GM23338 (cell line): ENCODE measurements around the gene ATG9B. TPM values are rescaled to one million over a fixed set of nuclear protein-coding genes. Genes with fewer than 3 reads are reported as not detected.

ENCODE experiments used
- ATAC-seq: fragments of 200-7000 bp; cut with Tn5 transposase; 3 replicates; pipeline ENCODE4 v1.9.1; 2020
- DNase-seq: peaks from one replicate; pipeline ENCODE4 v3.0.0-alpha.2; 2015; ENCODE audit warnings: low spot score
- H2AFZ ChIP-seq: fragments of 200-600 bp; sonication (generic); 2 replicates; pipeline ENCODE4 v1.8.0; 2016; ENCODE audit warnings: antibody characterized with exemption, mild to moderate bottlenecking, moderate library complexity
- H3F3A ChIP-seq: fragments of 200-600 bp; sonication (generic); replicated peaks from 2 replicates; pipeline ENCODE4 v1.8.0; 2017; ENCODE audit warnings: antibody characterized with exemption, mixed run types, low read depth
- H3K27ac ChIP-seq: fragments of 200-600 bp; sonication (generic); 2 replicates; pipeline ENCODE4 v1.6.1; 2016; ENCODE audit warnings: low read depth
- H3K27me3 ChIP-seq: fragments of 200-600 bp; sonication (generic); 2 replicates; pipeline ENCODE4 v1.8.0; 2016; ENCODE audit warnings: mild to moderate bottlenecking, mixed run types, moderate library complexity; ENCODE audit not compliant: insufficient read depth
- H3K36me3 ChIP-seq: fragments of 200-600 bp; sonication (generic); 2 replicates; pipeline ENCODE4 v1.8.0; 2016; ENCODE audit warnings: mild to moderate bottlenecking; ENCODE audit not compliant: insufficient read depth
- H3K4me1 ChIP-seq: fragments of 200-600 bp; sonication (generic); 2 replicates; pipeline ENCODE4 v1.8.0; 2016; ENCODE audit warnings: mild to moderate bottlenecking, moderate library complexity; ENCODE audit not compliant: insufficient read depth
- H3K4me2 ChIP-seq: fragments of 200-600 bp; sonication (generic); 2 replicates; pipeline ENCODE4 v1.7.1; 2017; ENCODE audit warnings: mixed run types
- H3K4me3 ChIP-seq: fragments of 200-600 bp; sonication (generic); 2 replicates; pipeline ENCODE4 v1.6.1; 2016; ENCODE audit warnings: mixed run types
- H3K79me2 ChIP-seq: fragments of 200-600 bp; sonication (generic); replicated peaks from 2 replicates; pipeline ENCODE4 v1.8.0; 2017; ENCODE audit warnings: mild to moderate bottlenecking; ENCODE audit not compliant: insufficient read depth
- H3K9me2 ChIP-seq: fragments of 200-600 bp; sonication (generic); 2 replicates; pipeline ENCODE4 v1.8.0; 2017; ENCODE audit not compliant: insufficient read depth
- H4K20me1 ChIP-seq: fragments of 200-600 bp; sonication (generic); replicated peaks from 2 replicates; pipeline ENCODE4 v1.8.0; 2017; ENCODE audit warnings: mild to moderate bottlenecking; ENCODE audit not compliant: insufficient read depth
- H3K27ac Mint-ChIP-seq: 2 replicates; pipeline ENCODE4 v1.8.0; 2020; ENCODE audit warnings: inconsistent platforms, mild to moderate bottlenecking, moderate library complexity, mixed read lengths
- H3K27me3 Mint-ChIP-seq: 3 replicates; pipeline ENCODE4 v1.8.0; 2022; ENCODE audit warnings: low read depth, mild to moderate bottlenecking, moderate library complexity, mixed read lengths, inconsistent platforms; ENCODE audit not compliant: insufficient read depth, poor library complexity
- H3K36me3 Mint-ChIP-seq: 3 replicates; pipeline ENCODE4 v1.8.0; 2021; ENCODE audit warnings: low read depth, mild to moderate bottlenecking, inconsistent platforms, moderate library complexity, mixed read lengths
- H3K4me1 Mint-ChIP-seq: 3 replicates; pipeline ENCODE4 v1.8.0; 2020; ENCODE audit warnings: mild to moderate bottlenecking, inconsistent platforms, mixed read lengths
- H3K4me3 Mint-ChIP-seq: 3 replicates; pipeline ENCODE4 v1.8.0; 2021; ENCODE audit warnings: moderate library complexity, mild to moderate bottlenecking, inconsistent platforms, mixed read lengths
- H3K9me3 Mint-ChIP-seq: 3 replicates; pipeline ENCODE4 v1.8.0; 2020; ENCODE audit warnings: moderate library complexity, mild to moderate bottlenecking, inconsistent platforms, mixed read lengths
- EZH2 ChIP-seq: fragments of 200-600 bp; sonication (generic); IDR thresholded peaks from one replicate; pipeline ENCODE4 v1.8.0; 2017; ENCODE audit warnings: antibody characterized with exemption, mild to moderate bottlenecking, low read depth; ENCODE audit not compliant: unreplicated experiment
- EZH2phosphoT487 ChIP-seq: fragments of 200-600 bp; sonication (generic); IDR thresholded peaks from one replicate; pipeline ENCODE4 v1.8.1; 2018; ENCODE audit warnings: antibody characterized with exemption; ENCODE audit not compliant: unreplicated experiment
- NANOG ChIP-seq: IDR thresholded peaks from 2 replicates; pipeline ENCODE4 v1.6.1; 2016; ENCODE audit warnings: antibody characterized with exemption, borderline replicate concordance
- STAT1 ChIP-seq: IDR thresholded peaks from one replicate; pipeline ENCODE4 v1.6.1; 2016; ENCODE audit warnings: antibody characterized with exemption; ENCODE audit not compliant: unreplicated experiment
- ZNF114 ChIP-seq: fragments of 250-450 bp; sonication (Bioruptor Pico); IDR thresholded peaks from 2 replicates; pipeline ENCODE4 v1.5.0; 2020; ENCODE audit warnings: mild to moderate bottlenecking, moderate library complexity
- polyA plus RNA-seq: library from polyadenylated mRNA; unstranded; fragments of >200 nt; fragmentation: Nextera tagmentation; extraction: Ambion mirVana; gene quantifications from 2 replicates; pipeline ENCODE4 v1.2.1, GENCODE V29; 2016
- total RNA-seq: library from RNA; depleted of rRNA; stranded (reverse); fragments of >200 nt; shearing (Covaris generic); gene quantifications from 2 replicates; pipeline ENCODE4 v1.2.3, GENCODE V29; 2014
- TF ChIP-seq, protein P1 (sequence below): IDR thresholded peaks from 2 replicates; pipeline ENCODE4 v1.6.1; 2016; ENCODE audit warnings: antibody characterized with exemption
- TF ChIP-seq, protein P2 (sequence below), 2 experiments: fragments of 200-600 bp in 1 of 2; sonication (generic) in 1 of 2; conservative IDR thresholded peaks; 2 replicates each; pipeline versions ENCODE4 v1.5.1 to v1.6.1; 2016 to 2017; ENCODE audit warnings: antibody characterized with exemption in 2 of 2, low read depth in 2 of 2, mild to moderate bottlenecking in 2 of 2, moderate library complexity in 1 of 2
- TF ChIP-seq, protein P3 (sequence below): fragments of 250-450 bp; sonication (Bioruptor Pico); IDR thresholded peaks from 2 replicates; pipeline ENCODE4 v1.5.0; 2020; ENCODE audit warnings: mild to moderate bottlenecking, moderate library complexity

ATG9B gene
- total and polyA plus RNA-seq, 2 experiments from 2014 or later, result 1.2 to 3.4 TPM

DNA sequence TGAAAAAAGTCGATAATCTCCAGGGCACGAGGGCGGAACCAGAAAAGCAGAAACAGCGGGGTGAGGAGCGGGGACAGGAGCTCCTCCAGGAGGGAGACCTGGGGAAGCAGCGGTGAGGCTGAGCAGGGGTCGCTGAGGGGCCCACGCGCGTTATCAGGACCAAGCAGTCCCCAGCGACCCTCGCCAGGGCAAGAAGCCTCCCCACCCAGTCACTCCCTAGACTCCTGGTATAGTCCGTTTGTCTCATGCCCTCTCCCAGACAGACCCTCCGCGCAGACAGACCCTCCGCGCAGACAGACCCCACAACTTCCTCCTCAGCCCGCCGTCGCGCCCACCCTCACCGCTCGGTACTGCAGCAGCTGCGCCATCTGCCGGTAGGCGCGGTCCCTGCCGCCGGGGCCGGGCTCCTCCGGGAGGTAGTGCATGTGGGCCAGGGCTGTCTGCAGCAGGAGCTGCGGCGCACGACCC lies 6.3 kb downstream of the ATG9B start (continued):
- no peak for TF ChIP-seq EZH2phosphoT487
- TF ChIP-seq, protein P1, sequence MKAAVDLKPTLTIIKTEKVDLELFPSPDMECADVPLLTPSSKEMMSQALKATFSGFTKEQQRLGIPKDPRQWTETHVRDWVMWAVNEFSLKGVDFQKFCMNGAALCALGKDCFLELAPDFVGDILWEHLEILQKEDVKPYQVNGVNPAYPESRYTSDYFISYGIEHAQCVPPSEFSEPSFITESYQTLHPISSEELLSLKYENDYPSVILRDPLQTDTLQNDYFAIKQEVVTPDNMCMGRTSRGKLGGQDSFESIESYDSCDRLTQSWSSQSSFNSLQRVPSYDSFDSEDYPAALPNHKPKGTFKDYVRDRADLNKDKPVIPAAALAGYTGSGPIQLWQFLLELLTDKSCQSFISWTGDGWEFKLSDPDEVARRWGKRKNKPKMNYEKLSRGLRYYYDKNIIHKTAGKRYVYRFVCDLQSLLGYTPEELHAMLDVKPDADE, result no peak
- peak; percentile 6 for TF ChIP-seq EZH2
- no peak for TF ChIP-seq ZNF114
- TF ChIP-seq, protein P2, sequence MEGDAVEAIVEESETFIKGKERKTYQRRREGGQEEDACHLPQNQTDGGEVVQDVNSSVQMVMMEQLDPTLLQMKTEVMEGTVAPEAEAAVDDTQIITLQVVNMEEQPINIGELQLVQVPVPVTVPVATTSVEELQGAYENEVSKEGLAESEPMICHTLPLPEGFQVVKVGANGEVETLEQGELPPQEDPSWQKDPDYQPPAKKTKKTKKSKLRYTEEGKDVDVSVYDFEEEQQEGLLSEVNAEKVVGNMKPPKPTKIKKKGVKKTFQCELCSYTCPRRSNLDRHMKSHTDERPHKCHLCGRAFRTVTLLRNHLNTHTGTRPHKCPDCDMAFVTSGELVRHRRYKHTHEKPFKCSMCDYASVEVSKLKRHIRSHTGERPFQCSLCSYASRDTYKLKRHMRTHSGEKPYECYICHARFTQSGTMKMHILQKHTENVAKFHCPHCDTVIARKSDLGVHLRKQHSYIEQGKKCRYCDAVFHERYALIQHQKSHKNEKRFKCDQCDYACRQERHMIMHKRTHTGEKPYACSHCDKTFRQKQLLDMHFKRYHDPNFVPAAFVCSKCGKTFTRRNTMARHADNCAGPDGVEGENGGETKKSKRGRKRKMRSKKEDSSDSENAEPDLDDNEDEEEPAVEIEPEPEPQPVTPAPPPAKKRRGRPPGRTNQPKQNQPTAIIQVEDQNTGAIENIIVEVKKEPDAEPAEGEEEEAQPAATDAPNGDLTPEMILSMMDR (conservative IDR thresholded peaks at IDR 0.05; ENCODE audit: low read depth in 2 of 2), result peak; percentile 88 to 98
- no peak for TF ChIP-seq STAT1

DNA sequence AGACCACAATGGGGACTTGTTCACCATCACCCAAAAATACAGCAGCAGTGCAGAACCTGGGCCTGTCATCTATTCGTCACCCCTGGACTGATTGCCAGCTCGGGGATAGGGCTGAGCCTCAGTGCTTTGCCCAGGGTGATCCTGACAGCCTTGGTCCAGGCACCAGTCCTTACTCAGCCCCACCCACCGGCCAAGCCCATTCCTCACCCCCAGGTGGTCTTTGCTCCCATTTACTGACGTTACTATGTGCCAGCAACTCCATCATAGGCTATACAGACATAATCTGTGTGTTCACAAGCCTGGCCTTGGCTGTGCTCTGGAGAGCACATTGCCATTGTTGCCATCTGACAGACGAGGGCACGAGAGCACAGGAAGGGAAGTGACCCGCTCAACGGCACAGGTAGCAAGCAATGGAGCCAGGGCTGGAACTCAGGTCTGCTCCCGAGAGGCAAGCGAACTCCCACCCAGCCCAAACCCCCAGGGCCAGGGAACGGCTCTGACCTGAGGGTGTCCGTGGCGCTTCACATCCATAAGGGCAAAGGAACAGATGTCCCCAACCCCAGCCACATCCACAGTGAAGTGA lies 6.8 kb downstream of the ATG9B start:
- TF ChIP-seq NANOG (no peak), ZNF114 (no peak)
- TF ChIP-seq, protein P2 (conservative IDR thresholded peaks at IDR 0.05; ENCODE audit: low read depth in 2 of 2), result no peak
- TF ChIP-seq, protein P3, sequence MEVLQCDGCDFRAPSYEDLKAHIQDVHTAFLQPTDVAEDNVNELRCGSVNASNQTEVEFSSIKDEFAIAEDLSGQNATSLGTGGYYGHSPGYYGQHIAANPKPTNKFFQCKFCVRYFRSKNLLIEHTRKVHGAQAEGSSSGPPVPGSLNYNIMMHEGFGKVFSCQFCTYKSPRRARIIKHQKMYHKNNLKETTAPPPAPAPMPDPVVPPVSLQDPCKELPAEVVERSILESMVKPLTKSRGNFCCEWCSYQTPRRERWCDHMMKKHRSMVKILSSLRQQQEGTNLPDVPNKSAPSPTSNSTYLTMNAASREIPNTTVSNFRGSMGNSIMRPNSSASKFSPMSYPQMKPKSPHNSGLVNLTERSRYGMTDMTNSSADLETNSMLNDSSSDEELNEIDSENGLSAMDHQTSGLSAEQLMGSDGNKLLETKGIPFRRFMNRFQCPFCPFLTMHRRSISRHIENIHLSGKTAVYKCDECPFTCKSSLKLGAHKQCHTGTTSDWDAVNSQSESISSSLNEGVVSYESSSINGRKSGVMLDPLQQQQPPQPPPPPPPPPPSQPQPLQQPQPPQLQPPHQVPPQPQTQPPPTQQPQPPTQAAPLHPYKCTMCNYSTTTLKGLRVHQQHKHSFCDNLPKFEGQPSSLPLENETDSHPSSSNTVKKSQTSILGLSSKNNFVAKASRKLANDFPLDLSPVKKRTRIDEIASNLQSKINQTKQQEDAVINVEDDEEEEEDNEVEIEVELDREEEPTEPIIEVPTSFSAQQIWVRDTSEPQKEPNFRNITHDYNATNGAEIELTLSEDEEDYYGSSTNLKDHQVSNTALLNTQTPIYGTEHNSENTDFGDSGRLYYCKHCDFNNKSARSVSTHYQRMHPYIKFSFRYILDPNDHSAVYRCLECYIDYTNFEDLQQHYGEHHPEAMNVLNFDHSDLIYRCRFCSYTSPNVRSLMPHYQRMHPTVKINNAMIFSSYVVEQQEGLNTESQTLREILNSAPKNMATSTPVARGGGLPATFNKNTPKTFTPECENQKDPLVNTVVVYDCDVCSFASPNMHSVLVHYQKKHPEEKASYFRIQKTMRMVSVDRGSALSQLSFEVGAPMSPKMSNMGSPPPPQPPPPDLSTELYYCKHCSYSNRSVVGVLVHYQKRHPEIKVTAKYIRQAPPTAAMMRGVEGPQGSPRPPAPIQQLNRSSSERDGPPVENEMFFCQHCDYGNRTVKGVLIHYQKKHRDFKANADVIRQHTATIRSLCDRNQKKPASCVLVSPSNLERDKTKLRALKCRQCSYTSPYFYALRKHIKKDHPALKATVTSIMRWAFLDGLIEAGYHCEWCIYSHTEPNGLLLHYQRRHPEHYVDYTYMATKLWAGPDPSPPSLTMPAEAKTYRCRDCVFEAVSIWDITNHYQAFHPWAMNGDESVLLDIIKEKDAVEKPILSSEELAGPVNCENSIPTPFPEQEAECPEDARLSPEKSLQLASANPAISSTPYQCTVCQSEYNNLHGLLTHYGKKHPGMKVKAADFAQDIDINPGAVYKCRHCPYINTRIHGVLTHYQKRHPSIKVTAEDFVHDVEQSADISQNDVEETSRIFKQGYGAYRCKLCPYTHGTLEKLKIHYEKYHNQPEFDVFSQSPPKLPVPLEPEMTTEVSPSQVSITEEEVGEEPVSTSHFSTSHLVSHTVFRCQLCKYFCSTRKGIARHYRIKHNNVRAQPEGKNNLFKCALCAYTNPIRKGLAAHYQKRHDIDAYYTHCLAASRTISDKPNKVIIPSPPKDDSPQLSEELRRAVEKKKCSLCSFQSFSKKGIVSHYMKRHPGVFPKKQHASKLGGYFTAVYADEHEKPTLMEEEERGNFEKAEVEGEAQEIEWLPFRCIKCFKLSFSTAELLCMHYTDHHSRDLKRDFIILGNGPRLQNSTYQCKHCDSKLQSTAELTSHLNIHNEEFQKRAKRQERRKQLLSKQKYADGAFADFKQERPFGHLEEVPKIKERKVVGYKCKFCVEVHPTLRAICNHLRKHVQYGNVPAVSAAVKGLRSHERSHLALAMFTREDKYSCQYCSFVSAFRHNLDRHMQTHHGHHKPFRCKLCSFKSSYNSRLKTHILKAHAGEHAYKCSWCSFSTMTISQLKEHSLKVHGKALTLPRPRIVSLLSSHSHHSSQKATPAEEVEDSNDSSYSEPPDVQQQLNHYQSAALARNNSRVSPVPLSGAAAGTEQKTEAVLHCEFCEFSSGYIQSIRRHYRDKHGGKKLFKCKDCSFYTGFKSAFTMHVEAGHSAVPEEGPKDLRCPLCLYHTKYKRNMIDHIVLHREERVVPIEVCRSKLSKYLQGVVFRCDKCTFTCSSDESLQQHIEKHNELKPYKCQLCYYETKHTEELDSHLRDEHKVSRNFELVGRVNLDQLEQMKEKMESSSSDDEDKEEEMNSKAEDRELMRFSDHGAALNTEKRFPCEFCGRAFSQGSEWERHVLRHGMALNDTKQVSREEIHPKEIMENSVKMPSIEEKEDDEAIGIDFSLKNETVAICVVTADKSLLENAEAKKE (CRISPR knock-in tag), result no peak
- Histone ChIP-seq H3K36me3 (no peaks in the 10 kb centered on the region; the same call in 1 of the 2 replicates), H3F3A (peaks cover 9% of the 10 kb centered on the region; the same call in 1 of the 2 replicates), H3K27me3 (peaks cover 54% of the 10 kb centered on the region), H3K79me2 (no peaks in the 10 kb centered on the region), H3K27ac (no peak overlapping the region), H3K9me2 (no peaks in the 10 kb centered on the region), H3K4me1 (peaks cover 17% of the 10 kb centered on the region), H4K20me1 (no peaks in the 10 kb centered on the region), H3K4me2 (peak overlapping the region; percentile 77), H3K4me3 (peak overlapping the region; percentile 47), H2AFZ (peak overlapping the region; percentile 86)
- Mint-ChIP-seq H3K27ac (no peak overlapping the region), H3K4me3 (peak overlapping the region; percentile 66), H3K4me1 (peaks cover 34% of the 10 kb centered on the region), H3K36me3 (peaks cover 11% of the 10 kb centered on the region), H3K9me3 (peaks cover 4% of the 10 kb centered on the region; the same call in 2 of the 3 replicates), H3K27me3 (peaks cover 61% of the 10 kb centered on the region)
- no peak for ATAC-seq
- no peak for DNase-seq
